Endodermal cell (in vitro differentiated cells): ENCODE results near the gene LSG1. TPM values are rescaled to one million over a fixed set of nuclear protein-coding genes. Genes with fewer than 3 reads are reported as not detected.
A peak's percentile ranks its signal among the peaks of the same experiment; 100 is the strongest.

ENCODE experiments used
- DNase-seq: peaks from one replicate; pipeline ENCODE4 v3.0.0-alpha.2; 2017
- H3K27ac ChIP-seq: 2 replicates; pipeline ENCODE4 v1.5.1; 2013; ENCODE audit warnings: mild to moderate bottlenecking, low read depth, low read length, moderate library complexity
- H3K27me3 ChIP-seq: 2 replicates; pipeline ENCODE4 v1.6.1; 2013; ENCODE audit warnings: mild to moderate bottlenecking, low read length, moderate library complexity; ENCODE audit not compliant: insufficient read depth, control insufficient read depth, poor library complexity, severe bottlenecking
- H3K36me3 ChIP-seq: 2 replicates; pipeline ENCODE4 v1.7.0; 2013; ENCODE audit warnings: mild to moderate bottlenecking, low read length, moderate library complexity; ENCODE audit not compliant: control insufficient read depth, insufficient read depth
- H3K4me1 ChIP-seq: one replicate; pipeline ENCODE4 v1.7.0; 2013; ENCODE audit warnings: low read length; ENCODE audit not compliant: control insufficient read depth, insufficient read depth
- H3K4me3 ChIP-seq: 2 replicates; pipeline ENCODE4 v1.5.1; 2013; ENCODE audit warnings: mild to moderate bottlenecking, low read length, moderate library complexity
- H3K9ac ChIP-seq: 2 replicates; pipeline ENCODE4 v1.6.1; 2013; ENCODE audit warnings: mild to moderate bottlenecking, low read length, moderate library complexity; ENCODE audit not compliant: poor library complexity, severe bottlenecking; ENCODE audit errors: extremely low read depth
- H3K9me3 ChIP-seq: 2 replicates; pipeline ENCODE4 v1.6.1; 2013; ENCODE audit warnings: mild to moderate bottlenecking, low read length, moderate library complexity; ENCODE audit not compliant: control insufficient read depth
- H3K27ac Mint-ChIP-seq: 2 replicates; pipeline ENCODE4 v1.8.0; 2020; ENCODE audit warnings: mixed read lengths
- H3K27me3 Mint-ChIP-seq: 2 replicates; pipeline ENCODE4 v1.8.0; 2021; ENCODE audit warnings: mild to moderate bottlenecking, mixed read lengths; ENCODE audit not compliant: insufficient read depth
- H3K36me3 Mint-ChIP-seq: 2 replicates; pipeline ENCODE4 v1.8.0; 2020; ENCODE audit warnings: low read depth, mixed read lengths
- H3K4me1 Mint-ChIP-seq: 2 replicates; pipeline ENCODE4 v1.8.0; 2020; ENCODE audit warnings: mixed read lengths
- H3K4me3 Mint-ChIP-seq: 2 replicates; pipeline ENCODE4 v1.8.0; 2020; ENCODE audit warnings: mild to moderate bottlenecking, moderate library complexity, mixed read lengths
- H3K9me3 Mint-ChIP-seq: 2 replicates; pipeline ENCODE4 v1.8.0; 2020; ENCODE audit warnings: mild to moderate bottlenecking, mixed read lengths
- WGBS, 2 experiments: methylation state at CpG; one replicate each; pipeline versions ENCODE4 v1.1.5 to v1.1.7; 2013; ENCODE audit warnings: missing lambda C conversion rate in 2 of 2, mixed read lengths in 1 of 2; ENCODE audit not compliant: insufficient coverage in 1 of 2, insufficient read length in 1 of 2; 5-methylcytosine and 5-hydroxymethylcytosine counted together
- total RNA-seq, 2 donors: library from RNA; stranded (reverse); fragmentation: NEBNext Ultra II Directional in 1 of 2; extraction: Animal tissue kit (Norgen Biotek cat#: 25700) in 1 of 2; gene quantifications; 2 replicates in 1 of 2; 3 replicates in 1 of 2; pipeline ENCODE4 v1.2.1, GENCODE V29; 2021
- TF ChIP-seq, protein P1 (sequence below): fragments of 200-600 bp; sonication (generic); conservative IDR thresholded peaks from 2 replicates; pipeline ENCODE4 v1.5.0; 2021; ENCODE audit warnings: antibody characterized with exemption, mild to moderate bottlenecking

LSG1 gene
- total RNA-seq, 2 donors from 2014 or later, result 38.3 to 44.7 TPM

DNA sequence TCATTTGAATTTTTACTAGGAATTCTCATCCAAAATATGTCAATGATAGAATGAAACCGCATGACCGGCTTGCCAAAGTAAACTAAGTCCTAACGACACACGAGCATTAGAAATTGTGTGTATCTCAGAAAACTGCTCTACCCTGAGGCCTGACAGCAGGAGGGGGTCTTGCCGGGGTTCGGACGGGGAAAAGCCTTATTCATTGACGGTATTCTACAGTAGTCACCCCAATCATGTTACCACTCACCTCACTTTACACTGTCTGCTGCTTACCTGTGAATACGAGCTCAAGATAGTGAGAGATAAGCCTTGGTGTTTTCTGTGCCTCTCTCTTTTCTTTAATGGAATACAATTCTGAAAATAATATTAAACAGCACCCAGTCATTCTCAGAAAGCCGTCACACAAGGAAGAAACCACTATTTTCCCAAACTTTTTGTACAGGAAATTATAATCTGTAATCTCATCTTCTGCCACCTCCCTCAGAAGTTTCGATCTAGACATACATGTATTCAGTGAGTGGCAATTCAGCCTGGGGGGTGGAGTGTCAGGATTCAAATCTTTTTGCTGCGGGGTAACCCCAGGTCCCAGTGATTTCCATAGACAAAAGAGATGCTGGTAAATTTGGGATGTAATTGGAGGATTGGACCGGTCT, 13.2 kb upstream of the LSG1 start:
- 69 to 72% methylated on average over 5 to 13 of the region's 13 CpGs for WGBS, 2 experiments
- TF ChIP-seq, protein P1, sequence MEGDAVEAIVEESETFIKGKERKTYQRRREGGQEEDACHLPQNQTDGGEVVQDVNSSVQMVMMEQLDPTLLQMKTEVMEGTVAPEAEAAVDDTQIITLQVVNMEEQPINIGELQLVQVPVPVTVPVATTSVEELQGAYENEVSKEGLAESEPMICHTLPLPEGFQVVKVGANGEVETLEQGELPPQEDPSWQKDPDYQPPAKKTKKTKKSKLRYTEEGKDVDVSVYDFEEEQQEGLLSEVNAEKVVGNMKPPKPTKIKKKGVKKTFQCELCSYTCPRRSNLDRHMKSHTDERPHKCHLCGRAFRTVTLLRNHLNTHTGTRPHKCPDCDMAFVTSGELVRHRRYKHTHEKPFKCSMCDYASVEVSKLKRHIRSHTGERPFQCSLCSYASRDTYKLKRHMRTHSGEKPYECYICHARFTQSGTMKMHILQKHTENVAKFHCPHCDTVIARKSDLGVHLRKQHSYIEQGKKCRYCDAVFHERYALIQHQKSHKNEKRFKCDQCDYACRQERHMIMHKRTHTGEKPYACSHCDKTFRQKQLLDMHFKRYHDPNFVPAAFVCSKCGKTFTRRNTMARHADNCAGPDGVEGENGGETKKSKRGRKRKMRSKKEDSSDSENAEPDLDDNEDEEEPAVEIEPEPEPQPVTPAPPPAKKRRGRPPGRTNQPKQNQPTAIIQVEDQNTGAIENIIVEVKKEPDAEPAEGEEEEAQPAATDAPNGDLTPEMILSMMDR, result no peak
- H3K9me3 Mint-ChIP-seq, result no peaks in the 10 kb centered on the region
- H3K36me3 Mint-ChIP-seq, result no peaks in the 10 kb centered on the region
- H3K27ac Mint-ChIP-seq, result no peak overlapping the region
- H3K4me3 Mint-ChIP-seq, result peak overlapping the region; percentile 70
- DNase-seq, result no peak
- Histone ChIP-seq H3K27ac (no peak overlapping the region), H3K36me3 (no peaks in the 10 kb centered on the region), H3K4me1 (peaks cover 10% of the 10 kb centered on the region), H3K27me3 (peaks cover 35% of the 10 kb centered on the region), H3K4me3 (peak overlapping the region; percentile 83), H3K9me3 (no peaks in the 10 kb centered on the region), H3K9ac (no peak overlapping the region)
- H3K4me1 Mint-ChIP-seq, result peaks cover 23% of the 10 kb centered on the region
- peaks cover 26% of the 10 kb centered on the region for H3K27me3 Mint-ChIP-seq

GRCh38 chr3:194683380-194683779, 11.4 kb upstream of the LSG1 start:
- no peak overlapping the region for H3K4me3 Mint-ChIP-seq
- H3K27ac ChIP-seq, result no peak overlapping the region
- H3K4me1 ChIP-seq, result no peaks in the 10 kb centered on the region

DNA sequence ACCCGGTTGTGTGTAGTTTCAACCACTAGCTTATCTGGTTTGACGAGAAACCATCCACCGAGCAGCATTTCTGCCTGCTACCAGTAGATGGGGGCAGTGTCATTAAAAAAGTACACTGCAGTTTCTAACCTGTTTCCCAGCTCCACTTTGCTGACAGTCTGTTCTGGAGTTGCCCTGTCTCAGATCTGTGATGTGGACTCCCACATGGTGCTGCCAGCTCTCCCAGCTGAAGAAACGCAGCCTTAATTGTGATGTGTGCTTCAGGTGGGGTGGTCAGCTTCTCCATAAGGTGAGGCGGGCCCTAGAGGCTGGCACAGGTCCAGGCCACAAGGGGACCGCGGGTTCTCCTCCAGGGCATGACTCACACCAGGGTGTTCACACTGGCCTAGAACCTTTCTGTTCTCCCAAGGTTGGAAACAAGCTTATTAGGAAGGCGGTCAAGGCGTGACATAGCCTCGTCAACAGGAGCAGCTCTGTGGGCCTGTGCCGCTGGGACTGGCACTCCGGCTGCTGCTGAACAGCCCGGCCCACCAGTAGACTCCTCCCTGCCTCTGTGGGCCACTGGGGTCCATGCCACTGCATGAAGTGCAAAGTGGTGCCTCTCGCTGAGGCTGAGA, 10.8 kb upstream of the LSG1 start:
- peaks cover 27% of the 10 kb centered on the region for H3K27me3 Mint-ChIP-seq
- no peak overlapping the region for H3K9ac ChIP-seq
- TF ChIP-seq, protein P1, result peak; percentile 96

More at GRCh38 chr3:194683380-194683779, 11.4 kb upstream of the LSG1 start:
- Histone ChIP-seq H3K4me3 (no peak overlapping the region), H3K9ac (no peak overlapping the region), H3K36me3 (no peaks in the 10 kb centered on the region), H3K27me3 (peaks cover 35% of the 10 kb centered on the region), H3K9me3 (no peaks in the 10 kb centered on the region)
- Mint-ChIP-seq H3K27me3 (peaks cover 26% of the 10 kb centered on the region), H3K36me3 (no peaks in the 10 kb centered on the region), H3K9me3 (no peaks in the 10 kb centered on the region), H3K27ac (no peak overlapping the region), H3K4me1 (peaks cover 8% of the 10 kb centered on the region)
- 84 to 100% methylated on average over 1 to 2 of the region's 2 CpGs for WGBS, 2 experiments
- TF ChIP-seq, protein P1, result no peak
- no peak for DNase-seq

More for the DNA sequence above, 10.8 kb upstream of the LSG1 start:
- no peak overlapping the region for H3K27ac Mint-ChIP-seq
- no peaks in the 10 kb centered on the region for H3K9me3 ChIP-seq
- H3K36me3 Mint-ChIP-seq, result no peaks in the 10 kb centered on the region
- H3K36me3 ChIP-seq, result no peaks in the 10 kb centered on the region
- 64 to 67% methylated on average over 10 to 14 of the region's 14 CpGs for WGBS, 2 experiments
- peaks cover 7% of the 10 kb centered on the region for H3K4me1 Mint-ChIP-seq
- H3K4me3 Mint-ChIP-seq, result no peak overlapping the region
- H3K4me1 ChIP-seq, result no peaks in the 10 kb centered on the region
- peak; percentile 93 for DNase-seq
- no peak overlapping the region for H3K27ac ChIP-seq
- H3K27me3 ChIP-seq, result peaks cover 35% of the 10 kb centered on the region
- H3K9me3 Mint-ChIP-seq, result no peaks in the 10 kb centered on the region
- no peak overlapping the region for H3K4me3 ChIP-seq
